Femur (tissue), 1 donor: ENCODE results near the gene PALMD.
A peak's percentile ranks its signal among the peaks of the same experiment; 100 is the strongest.

ENCODE experiments used
- DNase-seq: peaks from one replicate; pipeline ENCODE4 v3.0.0-alpha.2; 2017

PALMD gene

GRCh38 chr1:99660496-99660895, 14.6 kb downstream of the PALMD start:
- DNase-seq = no peak

- DNase-seq = no peak
Observed at GRCh38 chr1:99661780-99662179, 15.9 kb downstream of the PALMD start.

GRCh38 chr1:99662539-99663080, 16.7 kb downstream of the PALMD start:
- DNase-seq = no peak

- DNase-seq = no peak
Observed at GRCh38 chr1:99663501-99663900, 17.6 kb downstream of the PALMD start.

GRCh38 chr1:99665212-99665611, 19.3 kb downstream of the PALMD start:
- no peak for DNase-seq

GRCh38 chr1:99669376-99669775, 23.5 kb downstream of the PALMD start:
- no peak for DNase-seq

- DNase-seq = no peak
Observed at GRCh38 chr1:99669821-99670220, 23.9 kb downstream of the PALMD start.

GRCh38 chr1:99670583-99670982, 24.7 kb downstream of the PALMD start:
- no peak for DNase-seq

- DNase-seq = no peak
Observed at GRCh38 chr1:99672038-99672437, 26.1 kb downstream of the PALMD start.

- DNase-seq = peak; percentile 44
Observed at GRCh38 chr1:99672530-99673213, 26.8 kb downstream of the PALMD start.

GRCh38 chr1:99673315-99673714, 27.4 kb downstream of the PALMD start:
- DNase-seq = no peak

GRCh38 chr1:99674115-99675064, 28.5 kb downstream of the PALMD start:
- DNase-seq = no peak

- no peak for DNase-seq
Observed at GRCh38 chr1:99675292-99675691, 29.4 kb downstream of the PALMD start.

GRCh38 chr1:99675994-99676393, 30.1 kb downstream of the PALMD start:
- DNase-seq = no peak

- DNase-seq = no peak
Observed at GRCh38 chr1:99676876-99677275, 31.0 kb downstream of the PALMD start.

GRCh38 chr1:99677416-99677815, 31.5 kb downstream of the PALMD start:
- no peak for DNase-seq

GRCh38 chr1:99680270-99680669, 34.4 kb downstream of the PALMD start:
- no peak for DNase-seq

GRCh38 chr1:99681583-99681982, 35.7 kb downstream of the PALMD start:
- no peak for DNase-seq

- no peak for DNase-seq
Observed at GRCh38 chr1:99682291-99682751, 36.4 kb downstream of the PALMD start.

GRCh38 chr1:99685516-99686180, 39.7 kb downstream of the PALMD start:
- peak; percentile 88 for DNase-seq

GRCh38 chr1:99691175-99691574, 45.3 kb downstream of the PALMD start:
- no peak for DNase-seq

GRCh38 chr1:99696616-99697015, 50.7 kb downstream of the PALMD start:
- no peak for DNase-seq

- DNase-seq = no peak
Observed at GRCh38 chr1:99697580-99697979, 51.7 kb downstream of the PALMD start.
